GM23248 (cell line): ENCODE results near the gene SLC25A34.

Source experiments
- EZH2 ChIP-seq: fragments of 200-600 bp; sonication (generic); IDR thresholded peaks from 2 replicates; pipeline ENCODE4 v1.6.1; 2018; ENCODE audit warnings: antibody characterized with exemption, mild to moderate bottlenecking; ENCODE audit not compliant: insufficient read depth, poor library complexity, severe bottlenecking
- EZH2phosphoT487 ChIP-seq: fragments of 200-600 bp; sonication (generic); IDR thresholded peaks from 2 replicates; pipeline ENCODE4 v1.6.1; 2018; ENCODE audit warnings: antibody characterized with exemption, moderate library complexity, mild to moderate bottlenecking, low read depth; ENCODE audit not compliant: insufficient read depth

GRCh38 chr1:15737324-15738319 lies 1.6 kb downstream of the SLC25A34 start:
- TF ChIP-seq EZH2 = no peak
- no peak for TF ChIP-seq EZH2phosphoT487
